NCI-H82 treated with DMSO at 0.1 percent for 48 hours (cell line): ENCODE measurements around the gene S100G.
A peak's percentile ranks its signal among the peaks of the same experiment; 100 is the strongest.

ENCODE experiments used
- DNase-seq: peaks from one replicate; lab custom pipeline; 2025; ENCODE audit not compliant: unreplicated experiment; lab: John Stamatoyannopoulos, UW

S100G gene

GRCh38 chrX:16646366-16647138 is 3.4 kb upstream of the S100G start:
- no peak for DNase-seq

- DNase-seq, result no peak
Observed at GRCh38 chrX:16651391-16652024, 1.6 kb downstream of the S100G start.

DNA sequence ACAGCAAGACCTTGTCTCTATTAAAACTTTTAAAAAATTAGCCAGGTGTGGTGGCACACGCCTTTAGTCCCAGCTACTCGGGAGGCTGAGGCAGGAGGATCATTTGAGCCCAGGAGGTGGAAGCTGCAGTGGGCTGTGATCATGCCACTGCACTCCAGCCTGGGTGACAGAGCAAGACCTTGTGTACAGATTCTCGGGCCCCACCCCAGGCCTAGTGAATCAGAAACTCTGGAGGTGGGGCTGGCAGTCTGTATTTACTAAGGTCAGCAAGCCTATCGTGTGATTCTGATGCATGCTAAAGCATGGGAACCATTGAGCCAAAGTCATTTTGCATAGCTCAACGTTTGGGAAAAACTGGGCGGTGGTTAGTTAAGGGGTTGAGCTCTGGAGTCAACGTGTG is 3.5 kb downstream of the S100G start:
- DNase-seq, result no peak

GRCh38 chrX:16654093-16654492 is 4.1 kb downstream of the S100G start:
- no peak for DNase-seq

- no peak for DNase-seq
Observed at GRCh38 chrX:16658284-16658683, 8.3 kb downstream of the S100G start.

- no peak for DNase-seq
Observed at GRCh38 chrX:16659321-16659720, 9.4 kb downstream of the S100G start.

DNA sequence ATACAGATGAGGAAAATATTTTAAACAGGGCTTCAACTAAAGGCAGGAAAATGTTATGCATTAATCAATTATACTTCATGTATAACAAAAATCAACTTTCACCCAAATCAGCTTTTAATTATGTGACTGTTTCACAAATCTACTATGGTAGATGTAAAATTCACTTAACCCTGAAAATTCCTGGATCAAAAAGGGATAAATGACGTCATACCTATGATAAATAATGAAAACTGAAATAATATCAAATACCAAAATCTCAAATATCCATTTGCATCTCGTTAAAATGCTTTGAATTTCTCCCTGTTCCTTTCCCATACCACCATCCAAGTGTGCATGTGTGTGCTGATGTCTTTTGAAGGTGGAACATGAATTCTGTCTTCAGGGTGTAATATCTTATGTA is 11.5 kb downstream of the S100G start:
- no peak for DNase-seq

DNA sequence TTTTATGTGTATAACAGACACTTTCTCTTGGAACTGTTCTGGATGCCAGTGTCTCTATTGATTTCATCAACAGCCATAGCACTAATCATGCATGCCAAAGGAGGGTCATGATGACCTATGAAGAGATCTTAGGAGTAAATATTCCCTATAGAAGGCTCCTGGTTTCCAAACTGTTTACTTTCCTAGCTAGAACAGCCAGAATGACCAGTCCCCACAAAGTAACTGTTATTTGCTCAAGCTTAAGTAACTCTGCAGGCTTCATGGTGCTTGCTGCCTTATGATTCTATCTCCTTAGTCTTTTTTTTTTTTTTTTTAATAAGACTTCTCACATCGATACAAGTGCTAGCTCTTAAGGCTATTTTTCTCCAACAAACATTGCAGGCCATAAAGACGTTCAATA is 12.4 kb downstream of the S100G start:
- no peak for DNase-seq

GRCh38 chrX:16664074-16664473 is 14.1 kb downstream of the S100G start:
- no peak for DNase-seq

- no peak for DNase-seq
Observed at GRCh38 chrX:16664626-16665025, 14.7 kb downstream of the S100G start.

- no peak for DNase-seq
Observed at GRCh38 chrX:16665089-16665488, 15.1 kb downstream of the S100G start.

GRCh38 chrX:16666541-16666940 is 16.6 kb downstream of the S100G start:
- DNase-seq, result no peak

GRCh38 chrX:16671005-16671404 is 21.0 kb downstream of the S100G start:
- no peak for DNase-seq

DNA sequence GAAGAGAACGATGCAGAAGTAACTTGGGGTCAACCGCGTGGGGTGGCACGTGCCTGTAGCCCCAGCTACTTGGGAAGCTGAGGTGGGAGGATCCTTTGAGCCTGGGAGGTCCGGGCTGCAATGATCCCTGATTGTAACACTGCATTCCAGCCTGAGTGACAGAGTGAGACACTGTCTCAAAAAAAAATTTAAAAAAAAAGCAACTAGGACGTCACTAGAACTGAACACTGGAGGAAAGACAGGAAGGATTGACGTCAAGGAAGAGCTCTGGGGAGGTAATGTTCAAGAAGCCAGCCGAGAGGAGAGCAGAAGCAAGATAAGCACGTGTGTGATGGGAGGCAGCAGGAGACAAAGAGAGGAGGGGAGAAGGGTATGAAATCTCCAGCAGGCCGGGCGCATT is 28.7 kb downstream of the S100G start:
- no peak for DNase-seq

- DNase-seq, result no peak
Observed at GRCh38 chrX:16683007-16683664, 33.2 kb downstream of the S100G start.

GRCh38 chrX:16687514-16687913 is 37.6 kb downstream of the S100G start:
- DNase-seq, result no peak

DNA sequence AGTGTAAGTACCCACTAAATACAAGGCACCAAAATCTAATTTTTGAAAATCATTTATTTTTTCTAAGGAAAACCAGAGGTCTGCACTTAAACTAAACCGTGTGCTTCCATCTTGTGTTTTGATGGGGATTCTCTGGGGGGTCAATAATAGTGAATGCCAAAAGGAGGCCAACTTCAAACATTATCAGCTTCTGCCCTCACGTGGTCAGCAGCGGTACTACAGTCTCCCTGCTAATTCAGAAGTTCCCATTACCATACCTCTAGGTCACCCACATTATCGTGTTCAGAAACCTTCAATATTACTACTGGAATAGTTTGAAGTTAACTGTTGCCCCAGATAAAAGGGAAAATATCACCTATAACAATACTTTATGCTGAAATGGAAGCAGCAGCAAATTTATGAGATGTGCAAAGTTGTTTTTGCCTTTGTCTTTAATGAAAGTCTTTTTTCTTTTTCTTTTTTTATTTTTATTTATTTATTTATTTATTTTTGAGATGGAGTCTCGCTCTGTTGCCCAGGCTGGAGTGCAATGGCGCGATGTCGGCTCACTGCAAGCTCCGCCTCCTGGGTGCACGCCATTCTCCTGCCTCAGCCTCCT is 45.2 kb downstream of the S100G start:
- peak; percentile 13 for DNase-seq

DNA sequence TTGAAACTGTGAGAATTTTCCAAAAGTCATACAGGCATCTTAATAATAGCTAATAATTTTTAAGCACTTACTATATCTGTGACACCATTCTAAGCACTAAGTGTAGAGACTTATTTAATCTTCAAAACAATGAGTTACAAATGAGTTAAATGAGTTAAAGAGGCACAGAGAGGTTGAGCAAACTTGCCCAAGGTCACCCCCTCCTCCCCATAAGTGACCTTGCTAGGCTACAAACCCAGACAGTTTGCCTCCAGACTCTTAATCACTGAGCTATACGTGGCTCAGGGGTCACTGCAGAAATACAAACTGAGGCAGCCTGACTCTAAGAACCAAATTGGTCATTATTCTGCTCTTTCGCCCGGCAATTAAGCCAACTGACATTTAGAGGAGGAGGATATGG is 47.0 kb downstream of the S100G start:
- no peak for DNase-seq

- no peak for DNase-seq
Observed at GRCh38 chrX:16699389-16699788, 49.4 kb downstream of the S100G start.

- no peak for DNase-seq
Observed at GRCh38 chrX:16700734-16701133, 50.8 kb downstream of the S100G start.

DNA sequence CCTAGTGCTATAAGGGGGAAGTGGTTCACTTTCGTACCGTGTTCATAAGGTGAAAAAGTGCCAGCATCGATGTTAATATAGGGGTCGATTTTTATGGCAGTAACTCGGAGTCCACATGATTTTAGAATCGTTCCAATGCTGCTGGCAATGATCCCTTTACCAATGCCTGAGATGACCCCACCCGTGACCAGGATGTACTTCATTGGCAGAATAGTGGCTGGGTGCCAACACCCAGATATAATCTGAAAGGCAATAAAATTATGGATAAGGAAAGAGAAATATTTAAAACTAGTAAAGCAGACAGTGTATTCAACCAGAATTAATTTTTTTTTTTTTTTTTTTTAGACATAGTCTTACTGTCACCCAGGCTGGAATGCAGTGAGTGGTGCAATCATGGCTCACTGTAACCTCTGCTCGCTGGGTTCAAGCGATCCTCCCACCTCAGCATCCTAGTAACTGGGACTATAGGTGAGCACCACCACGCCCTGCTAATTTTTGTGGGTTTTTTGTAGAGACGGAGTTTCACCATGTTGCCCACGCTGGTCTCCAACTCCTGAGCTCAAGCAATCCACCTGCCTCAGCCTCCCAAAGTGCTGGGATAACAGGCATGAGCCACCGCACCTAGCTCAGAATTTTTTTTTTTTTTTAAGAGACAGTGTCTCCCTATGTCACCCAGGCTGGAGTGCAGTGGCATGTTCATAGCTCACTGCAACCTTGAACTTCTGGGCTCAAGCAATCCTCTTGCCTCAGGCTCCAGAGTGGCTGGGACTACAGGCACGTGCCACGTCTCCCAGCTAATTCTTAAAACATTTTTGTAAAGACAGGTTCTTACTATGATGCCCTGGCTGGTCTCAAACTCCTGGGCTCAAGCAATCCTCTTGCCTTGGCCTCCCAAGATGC is 53.0 kb downstream of the S100G start:
- DNase-seq, result no peak
